Measurements from ENCODE around the gene ZDHHC18. TPM values are rescaled to one million over a fixed set of nuclear protein-coding genes. Genes with fewer than 3 reads are reported as not detected.

The ZDHHC18 gene
- 23.6 TPM for polyA plus RNA-seq (2013, experiment 1 of 2; ENCODE audit: insufficient read length)
- polyA plus RNA-seq (2013, experiment 2 of 2; ENCODE audit: insufficient read length): 21.5 TPM

- peak; percentile 64 for DNase-seq
Measured at GRCh38 chr1:26826261-26827105, at the start of gene ZDHHC18. Gene ZDHHC18, plus strand, starts transcription at chr1:26826688. Its CDS starts 117 bp downstream, at chr1:26826805.

GRCh38 chr1:26779098-26779668 lies 47.3 kb upstream of the ZDHHC18 start:
- DNase-seq: no peak

- DNase-seq: no peak
Measured at GRCh38 chr1:26780344-26780957, 46.0 kb upstream of the ZDHHC18 start.

- DNase-seq: no peak
Measured at GRCh38 chr1:26781206-26781825, 45.2 kb upstream of the ZDHHC18 start.

- DNase-seq: no peak
Measured at GRCh38 chr1:26782521-26783212, 43.8 kb upstream of the ZDHHC18 start.

GRCh38 chr1:26783646-26784022 lies 42.9 kb upstream of the ZDHHC18 start:
- no peak for DNase-seq

- DNase-seq: peak; percentile 41
Measured at GRCh38 chr1:26784023-26784871, 42.2 kb upstream of the ZDHHC18 start.

- no peak for DNase-seq
Measured at GRCh38 chr1:26784886-26785285, 41.6 kb upstream of the ZDHHC18 start.

- DNase-seq: peak; percentile 77
Measured at GRCh38 chr1:26785611-26786436, 40.7 kb upstream of the ZDHHC18 start.

- peak; percentile 82 for DNase-seq
Measured at GRCh38 chr1:26786437-26787380, 39.8 kb upstream of the ZDHHC18 start.

GRCh38 chr1:26787381-26787705 lies 39.1 kb upstream of the ZDHHC18 start:
- peak; percentile 46 for DNase-seq

GRCh38 chr1:26787706-26788514 lies 38.6 kb upstream of the ZDHHC18 start, which contains the start of gene PIGV:
Gene PIGV, plus strand, starts transcription at chr1:26787950. Its CDS starts 2,866 bp downstream, at chr1:26790816.
- peak; percentile 85 for DNase-seq

GRCh38 chr1:26788515-26788785 lies 38.0 kb upstream of the ZDHHC18 start:
- DNase-seq: no peak

GRCh38 chr1:26788836-26789611 lies 37.5 kb upstream of the ZDHHC18 start:
- DNase-seq: peak; percentile 86

GRCh38 chr1:26789612-26789865 lies 36.9 kb upstream of the ZDHHC18 start:
- DNase-seq: no peak

GRCh38 chr1:26789931-26790330 lies 36.6 kb upstream of the ZDHHC18 start:
- DNase-seq: no peak

GRCh38 chr1:26790551-26790953 lies 35.9 kb upstream of the ZDHHC18 start:
- DNase-seq: no peak

GRCh38 chr1:26791148-26791547 lies 35.3 kb upstream of the ZDHHC18 start:
- DNase-seq: no peak
